Measurements from ENCODE around the gene CAMK1D.
A peak's percentile ranks its signal among the peaks of the same experiment; 100 is the strongest.

GRCh38 chr10:12348870-12349628, at the start of gene CAMK1D:
- TF ChIP-seq CTCF (IDR thresholded peaks at IDR 0.05) (peak in 1 of 3 experiments; percentile 30), POLR2A (IDR thresholded peaks at IDR 0.05) (peak in 1 of 2 donors; percentile 66), POLR2AphosphoS5 (IDR thresholded peaks at IDR 0.05; ENCODE audit: insufficient read depth in 1 of 2, low read depth in 1 of 2) (peak in 1 of 2 donors; percentile 54)
